Activated CD8-positive, alpha-beta memory T cell treated with anti-CD3 and anti-CD28 coated beads for 36 hours (primary cell): ENCODE results near the gene MB. TPM values are rescaled to one million over a fixed set of nuclear protein-coding genes. Genes with fewer than 3 reads are reported as not detected.
"Not testable (repeated sequence)": the region's sequence is repeated elsewhere in the genome, so short reads cannot be mapped to it uniquely, and the experiment has no call there.

Experiments
- CTCF ChIA-PET: fragments of 350-600 bp; sonication (Branson Sonifier 250); formaldehyde crosslinking; loops from one replicate; lab custom pipeline; 2021; ENCODE audit warnings: antibody characterized with exemption; lab: Charles Lee
- POLR2A ChIA-PET: fragments of 350-600 bp; sonication (Branson Sonifier 250); formaldehyde crosslinking; loops from one replicate; lab custom pipeline; 2021; ENCODE audit warnings: antibody characterized with exemption; lab: Charles Lee
- total RNA-seq, 2 experiments: library from RNA; stranded (reverse); gene quantifications; one replicate each; pipeline ENCODE4 v1.2.3, GENCODE V29; 2021

Gene MB
- total RNA-seq, 2 experiments from 2014 or later, result 1.5 to 1.8 TPM

- CTCF ChIA-PET, result interaction anchor here (0.6 to 0.9 kb wide), 2 partner anchors 273 to 406 kb away, joined by 3 read pairs; no protein-coding TSS in a partner anchor
- POLR2A ChIA-PET, result not testable (repeated sequence)
Measured at GRCh38 chr22:35623885-35624284, 6.8 kb upstream of the MB start.

GRCh38 chr22:35622191-35622913 lies 5.2 kb upstream of the MB start:
- ChIA-PET POLR2A (no interaction called here), CTCF (interaction anchor here (0.9 to 2.0 kb wide), 3 partner anchors 8 to 496 kb away, joined by 3 to 5 read pairs (median 3); no protein-coding TSS in a partner anchor)

GRCh38 chr22:35621451-35621850 lies 4.3 kb upstream of the MB start:
- ChIA-PET POLR2A (no interaction called here), CTCF (interaction anchor here (1.0 to 2.0 kb wide), 2 partner anchors 445 to 497 kb away, joined by 3 to 5 read pairs; no protein-coding TSS in a partner anchor)

GRCh38 chr22:35620624-35621251 lies 3.6 kb upstream of the MB start:
- POLR2A ChIA-PET, result no interaction called here
- CTCF ChIA-PET, result interaction anchor here (2.0 kb wide), 1 partner anchor 445 kb away, joined by 5 read pairs; no protein-coding TSS in a partner anchor

GRCh38 chr22:35619336-35620094 lies 2.4 kb upstream of the MB start:
- CTCF ChIA-PET, result interaction anchor here (0.9 kb wide), 1 partner anchor 16 kb away, joined by 6 read pairs; no protein-coding TSS in a partner anchor
- POLR2A ChIA-PET, result no interaction called here

- POLR2A ChIA-PET, result no interaction called here
- CTCF ChIA-PET, result no interaction called here
Measured at GRCh38 chr22:35618427-35619223, 1.5 kb upstream of the MB start.

- ChIA-PET POLR2A (no interaction called here), CTCF (interaction anchor here (0.5 to 1.4 kb wide), 6 partner anchors 11 to 508 kb away, joined by 3 to 4 read pairs (median 3); no protein-coding TSS in a partner anchor)
Measured at GRCh38 chr22:35616043-35616442, 1.1 kb downstream of the MB start.

GRCh38 chr22:35615156-35615555 lies 2.0 kb downstream of the MB start:
- ChIA-PET POLR2A (no interaction called here), CTCF (no interaction called here)

- CTCF ChIA-PET, result interaction anchor here (1.2 kb wide), 1 partner anchor 8 kb away, joined by 3 read pairs; no protein-coding TSS in a partner anchor
- POLR2A ChIA-PET, result no interaction called here
Measured at GRCh38 chr22:35614404-35614803, 2.7 kb downstream of the MB start.

- POLR2A ChIA-PET, result no interaction called here
- CTCF ChIA-PET, result no interaction called here
Measured at GRCh38 chr22:35612903-35613302, 4.2 kb downstream of the MB start.

GRCh38 chr22:35611891-35612576 lies 5.1 kb downstream of the MB start:
- CTCF ChIA-PET, result no interaction called here
- POLR2A ChIA-PET, result no interaction called here

- POLR2A ChIA-PET, result no interaction called here
- CTCF ChIA-PET, result no interaction called here
Measured at GRCh38 chr22:35611200-35611890, 5.8 kb downstream of the MB start.

GRCh38 chr22:35610741-35611140 lies 6.4 kb downstream of the MB start:
- POLR2A ChIA-PET, result no interaction called here
- CTCF ChIA-PET, result no interaction called here

- ChIA-PET POLR2A (no interaction called here), CTCF (no interaction called here)
Measured at GRCh38 chr22:35609761-35610160, 7.4 kb downstream of the MB start.

GRCh38 chr22:35609261-35609660 lies 7.9 kb downstream of the MB start:
- ChIA-PET POLR2A (no interaction called here), CTCF (no interaction called here)

- POLR2A ChIA-PET, result no interaction called here
- CTCF ChIA-PET, result no interaction called here
Measured at GRCh38 chr22:35608088-35608487, 9.0 kb downstream of the MB start.

GRCh38 chr22:35606916-35607315 lies 10.2 kb downstream of the MB start:
- CTCF ChIA-PET, result interaction anchor here (0.6 kb wide), 1 partner anchor 635 kb away, joined by 3 read pairs; no protein-coding TSS in a partner anchor
- POLR2A ChIA-PET, result no interaction called here
